Measurements from ENCODE around the gene PCDHB14. TPM values are rescaled to one million over a fixed set of nuclear protein-coding genes. Genes with fewer than 3 reads are reported as not detected.
A peak's percentile ranks its signal among the peaks of the same experiment; 100 is the strongest.

Gene PCDHB14
- total and polyA plus RNA-seq, 2 of the 4 experiments (the other 2 are of a cell fraction) = 0.18 to 0.36 TPM

GRCh38 chr5:141186897-141187512 lies 36.1 kb upstream of the PCDHB14 start, which contains the start of gene PCDHB9:
Gene PCDHB9 (plus strand): TSS chr5:141187161. CDS start chr5:141187319, 158 bp downstream.
- peaks cover 20% of the 10 kb centered on the region; the same call in 1 of the 2 replicates for H3K9me3 ChIP-seq (ENCODE audit: control insufficient read depth, insufficient read depth, low read length)
- H3K14ac ChIP-seq (replicated peaks; ENCODE audit: low read depth, low read length) = no peak within 1 kb of the TSS
- no peak within 1 kb of the TSS for H2AK9ac ChIP-seq (replicated peaks; ENCODE audit: low read depth, low read length, poor library complexity)
- no peak within 1 kb of the TSS for H3K27ac ChIP-seq (ENCODE audit: insufficient read depth, low read length)
- intact Hi-C loops (cut with micrococcal nuclease) = no loop called here
- no peaks in the 10 kb centered on the region for H3K36me3 ChIP-seq (ENCODE audit: control insufficient read depth, insufficient read depth, low read length)
- no peak within 1 kb of the TSS for H4K8ac ChIP-seq (ENCODE audit: low read depth in 2 of 2, low read length in 2 of 2)
- no peak within 1 kb of the TSS for H3K56ac ChIP-seq (ENCODE audit: extremely low read depth, insufficient read depth, low read length)
- no peak within 1 kb of the TSS for H3K18ac ChIP-seq (ENCODE audit: low read depth, low read length)
- H3K9me1 ChIP-seq (ENCODE audit: insufficient read depth, low read length) = no peaks in the 10 kb centered on the region
- H3K27me3 ChIP-seq (ENCODE audit: control insufficient read depth, insufficient read depth, low read length) = no peaks in the 10 kb centered on the region
- no peaks in the 10 kb centered on the region for H4K20me1 ChIP-seq (ENCODE audit: insufficient read depth, low read length)
- peak; percentile 8 for DNase-seq
- H4K91ac ChIP-seq (ENCODE audit: insufficient read depth, low read depth, low read length) = no peak within 1 kb of the TSS
- no peak within 1 kb of the TSS for H2BK15ac ChIP-seq (ENCODE audit: low read depth, low read length)
- WGBS, 2 experiments (ENCODE audit: extremely low coverage in 2 of 2, insufficient read length in 1 of 2) = 40% methylated on average over 3 of the region's 9 CpGs; no CpG with 5 or more reads in 1 of the 2 experiments
- dilution Hi-C loops (cut with HindIII; ENCODE audit: low sequenced_read_pairs, unreplicated experiment) = no loop called here
- no peak within 1 kb of the TSS for H3K23ac ChIP-seq (ENCODE audit: low read depth, low read length)
- H2BK120ac ChIP-seq (ENCODE audit: low read depth, low read length) = no peak within 1 kb of the TSS
- no peaks in the 10 kb centered on the region for H3K4me1 ChIP-seq (ENCODE audit: control insufficient read depth, insufficient read depth, low read length)
- in situ Hi-C loops (cut with MboI; ENCODE audit: low sequenced_read_pairs) = no loop called here
- ChIA-PET CTCF (interaction anchor here (0.7 to 1.4 kb wide), 3 partner anchors 22 to 377 kb away, joined by 3 to 5 read pairs (median 3); partner anchors contain the start of gene PCDHB12), POLR2A (ENCODE audit: unreplicated experiment) (no interaction called here)
- H2AFZ ChIP-seq (replicated peaks; ENCODE audit: low read length, poor library complexity) = no peak within 1 kb of the TSS
- H3K9ac ChIP-seq (ENCODE audit: low read depth, low read length) = 0 out of 2 replicates have a peak within 1 kb of the TSS, but pooled peaks have one; percentile 54
- H3K4ac ChIP-seq (ENCODE audit: low read depth, low read length) = no peak within 1 kb of the TSS
- no peak within 1 kb of the TSS for H2BK20ac ChIP-seq (ENCODE audit: low read depth, low read length)
- peak within 1 kb of the TSS; percentile 57; the same call in 1 of the 2 replicates for H3K4me2 ChIP-seq (ENCODE audit: low read depth, low read length)
- TF ChIP-seq, protein P1, sequence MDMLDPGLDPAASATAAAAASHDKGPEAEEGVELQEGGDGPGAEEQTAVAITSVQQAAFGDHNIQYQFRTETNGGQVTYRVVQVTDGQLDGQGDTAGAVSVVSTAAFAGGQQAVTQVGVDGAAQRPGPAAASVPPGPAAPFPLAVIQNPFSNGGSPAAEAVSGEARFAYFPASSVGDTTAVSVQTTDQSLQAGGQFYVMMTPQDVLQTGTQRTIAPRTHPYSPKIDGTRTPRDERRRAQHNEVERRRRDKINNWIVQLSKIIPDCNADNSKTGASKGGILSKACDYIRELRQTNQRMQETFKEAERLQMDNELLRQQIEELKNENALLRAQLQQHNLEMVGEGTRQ (IDR thresholded peaks at IDR 0.05; ENCODE audit: low read depth, low read length) = no peak
- TF ChIP-seq, protein P2, sequence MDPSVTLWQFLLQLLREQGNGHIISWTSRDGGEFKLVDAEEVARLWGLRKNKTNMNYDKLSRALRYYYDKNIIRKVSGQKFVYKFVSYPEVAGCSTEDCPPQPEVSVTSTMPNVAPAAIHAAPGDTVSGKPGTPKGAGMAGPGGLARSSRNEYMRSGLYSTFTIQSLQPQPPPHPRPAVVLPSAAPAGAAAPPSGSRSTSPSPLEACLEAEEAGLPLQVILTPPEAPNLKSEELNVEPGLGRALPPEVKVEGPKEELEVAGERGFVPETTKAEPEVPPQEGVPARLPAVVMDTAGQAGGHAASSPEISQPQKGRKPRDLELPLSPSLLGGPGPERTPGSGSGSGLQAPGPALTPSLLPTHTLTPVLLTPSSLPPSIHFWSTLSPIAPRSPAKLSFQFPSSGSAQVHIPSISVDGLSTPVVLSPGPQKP (IDR thresholded peaks at IDR 0.05; ENCODE audit: borderline replicate concordance, low read depth, low read length) = no peak
- no peak for TF ChIP-seq FOS (IDR thresholded peaks at IDR 0.05; ENCODE audit: low read depth, low read length)
- peak; percentile 38 for TF ChIP-seq CTCF (conservative IDR thresholded peaks at IDR 0.05; ENCODE audit: low read depth, low read length)
- no peak for TF ChIP-seq SMC3 (IDR thresholded peaks at IDR 0.05; ENCODE audit: low read depth, low read length)
- ATAC-seq (ENCODE audit: low read depth) = no peak
- peak within 1 kb of the TSS; percentile 43; the same call in 1 of the 2 replicates for H3K4me3 ChIP-seq (ENCODE audit: insufficient read depth, low read depth, low read length)
- no peak within 1 kb of the TSS for H2AK5ac ChIP-seq (ENCODE audit: low read depth, low read length)
- no peaks in the 10 kb centered on the region for H3K79me1 ChIP-seq (ENCODE audit: low read depth in 1 of 2, low read length in 2 of 2)
- no peak within 1 kb of the TSS for H2BK5ac ChIP-seq (ENCODE audit: low read depth, low read length, poor library complexity, severe bottlenecking)
- H4K5ac ChIP-seq (ENCODE audit: low read depth, low read length) = no peak within 1 kb of the TSS
- no TSS peak for BruUV-seq (replicated peaks)

All from IMR-90 (cell line).